Mesothelial cell of epicardium (in vitro differentiated cells): ENCODE data around the gene TMEM169. TPM values are rescaled to one million over a fixed set of nuclear protein-coding genes. Genes with fewer than 3 reads are reported as not detected.

Source experiments
- DNase-seq, 2 experiments: peaks; one replicate each; pipeline ENCODE4 v3.0.0; 2021; ENCODE audit warnings: low spot score in 2 of 2; ENCODE audit not compliant: unreplicated experiment in 2 of 2
- H3K27ac Mint-ChIP-seq: 2 replicates; pipeline ENCODE4 v1.8.0; 2021; ENCODE audit warnings: mixed read lengths
- H3K27me3 Mint-ChIP-seq: 2 replicates; pipeline ENCODE4 v1.8.0; 2021; ENCODE audit warnings: low read depth, mixed read lengths
- H3K36me3 Mint-ChIP-seq: 2 replicates; pipeline ENCODE4 v1.8.0; 2021; ENCODE audit warnings: mixed read lengths
- H3K4me1 Mint-ChIP-seq: 2 replicates; pipeline ENCODE4 v1.8.0; 2021; ENCODE audit warnings: mixed read lengths
- H3K4me3 Mint-ChIP-seq: 2 replicates; pipeline ENCODE4 v1.8.0; 2021; ENCODE audit warnings: mild to moderate bottlenecking, moderate library complexity, mixed read lengths
- H3K9me3 Mint-ChIP-seq: 2 replicates; pipeline ENCODE4 v1.8.0; 2021; ENCODE audit warnings: mixed read lengths
- total RNA-seq: library from RNA; stranded (reverse); gene quantifications from 3 replicates; pipeline ENCODE4 v1.2.1, GENCODE V29; 2021
- TF ChIP-seq, protein P1 (sequence below): fragments of 200-600 bp; sonication (generic); IDR thresholded peaks from one replicate; pipeline ENCODE4 v1.5.0; 2021; ENCODE audit warnings: antibody characterized with exemption; ENCODE audit not compliant: unreplicated experiment

Gene TMEM169
- total RNA-seq, 1 donor from 2014 or later, result 0.78 TPM

DNA sequence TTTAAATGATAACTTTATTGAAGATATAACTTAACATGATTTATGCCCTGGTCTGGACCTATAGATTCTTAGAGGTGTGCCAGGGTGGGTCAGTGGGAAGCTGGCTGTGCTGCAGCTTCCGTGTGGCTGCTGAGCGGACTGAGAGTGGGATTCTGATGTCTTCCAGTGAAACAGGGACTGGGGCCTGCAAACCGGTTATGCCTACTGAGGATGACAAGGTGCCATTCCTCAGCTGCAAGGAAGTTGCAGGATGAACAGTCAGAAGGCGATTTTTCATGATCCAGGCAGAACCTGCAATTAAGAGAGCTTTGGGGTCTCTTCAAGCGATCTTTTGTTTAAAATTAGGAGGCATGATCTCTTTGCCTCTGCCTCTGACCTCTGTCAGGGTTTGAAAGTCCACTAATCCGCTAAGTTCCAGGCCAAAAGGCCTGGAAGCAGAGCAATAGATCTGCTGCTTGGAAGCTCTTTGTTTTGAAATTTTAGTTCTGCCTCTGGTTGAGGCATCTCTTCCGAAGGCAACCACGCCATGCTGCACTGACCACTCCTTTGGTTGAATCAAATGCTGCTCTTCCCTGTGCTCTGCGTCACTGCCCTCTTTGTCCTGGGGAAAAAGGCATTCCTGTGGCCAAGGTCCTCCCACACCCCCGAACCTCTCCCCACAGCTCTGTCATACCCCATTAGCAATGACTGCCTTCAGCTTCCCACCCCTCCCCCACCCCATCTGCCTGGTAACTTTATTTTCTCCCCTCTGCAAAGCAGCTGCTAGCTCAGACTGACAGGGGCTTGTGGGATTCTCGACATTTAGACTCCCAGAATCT lies 2.0 kb downstream of the TMEM169 start:
- H3K27ac Mint-ChIP-seq, result no peak overlapping the region

DNA sequence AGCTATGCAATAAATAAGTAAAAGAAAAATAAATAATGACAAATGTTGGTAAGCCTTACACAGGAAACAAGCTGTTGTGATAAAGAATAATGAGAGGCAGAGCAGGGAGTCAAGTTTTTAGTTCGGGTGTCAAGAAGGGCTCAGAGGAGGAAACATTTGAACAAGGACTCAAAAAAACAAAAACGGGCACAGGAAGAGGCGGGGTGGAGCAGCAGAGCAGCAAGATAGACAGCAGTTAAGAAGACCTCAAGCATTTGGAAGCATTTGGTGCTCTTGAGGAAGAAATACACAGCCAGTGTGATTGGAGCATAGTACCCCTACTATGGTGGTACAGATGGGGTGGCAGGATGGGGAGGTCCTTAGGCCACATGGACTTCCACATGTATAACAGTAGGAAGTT lies 2.8 kb downstream of the TMEM169 start:
- Mint-ChIP-seq H3K9me3 (no peaks in the 10 kb centered on the region), H3K27me3 (peaks cover 9% of the 10 kb centered on the region), H3K27ac (no peak overlapping the region), H3K4me1 (peaks cover 22% of the 10 kb centered on the region), H3K36me3 (no peaks in the 10 kb centered on the region), H3K4me3 (no peak overlapping the region)
- no peak for DNase-seq
- TF ChIP-seq, protein P1, sequence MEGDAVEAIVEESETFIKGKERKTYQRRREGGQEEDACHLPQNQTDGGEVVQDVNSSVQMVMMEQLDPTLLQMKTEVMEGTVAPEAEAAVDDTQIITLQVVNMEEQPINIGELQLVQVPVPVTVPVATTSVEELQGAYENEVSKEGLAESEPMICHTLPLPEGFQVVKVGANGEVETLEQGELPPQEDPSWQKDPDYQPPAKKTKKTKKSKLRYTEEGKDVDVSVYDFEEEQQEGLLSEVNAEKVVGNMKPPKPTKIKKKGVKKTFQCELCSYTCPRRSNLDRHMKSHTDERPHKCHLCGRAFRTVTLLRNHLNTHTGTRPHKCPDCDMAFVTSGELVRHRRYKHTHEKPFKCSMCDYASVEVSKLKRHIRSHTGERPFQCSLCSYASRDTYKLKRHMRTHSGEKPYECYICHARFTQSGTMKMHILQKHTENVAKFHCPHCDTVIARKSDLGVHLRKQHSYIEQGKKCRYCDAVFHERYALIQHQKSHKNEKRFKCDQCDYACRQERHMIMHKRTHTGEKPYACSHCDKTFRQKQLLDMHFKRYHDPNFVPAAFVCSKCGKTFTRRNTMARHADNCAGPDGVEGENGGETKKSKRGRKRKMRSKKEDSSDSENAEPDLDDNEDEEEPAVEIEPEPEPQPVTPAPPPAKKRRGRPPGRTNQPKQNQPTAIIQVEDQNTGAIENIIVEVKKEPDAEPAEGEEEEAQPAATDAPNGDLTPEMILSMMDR, result no peak

More for the DNA sequence above, 2.0 kb downstream of the TMEM169 start:
- TF ChIP-seq, protein P1, result no peak
- H3K4me1 Mint-ChIP-seq, result peaks cover 22% of the 10 kb centered on the region
- H3K27me3 Mint-ChIP-seq, result peaks cover 6% of the 10 kb centered on the region
- no peaks in the 10 kb centered on the region for H3K36me3 Mint-ChIP-seq
- no peak overlapping the region for H3K4me3 Mint-ChIP-seq
- no peaks in the 10 kb centered on the region for H3K9me3 Mint-ChIP-seq
- no peak for DNase-seq

DNA sequence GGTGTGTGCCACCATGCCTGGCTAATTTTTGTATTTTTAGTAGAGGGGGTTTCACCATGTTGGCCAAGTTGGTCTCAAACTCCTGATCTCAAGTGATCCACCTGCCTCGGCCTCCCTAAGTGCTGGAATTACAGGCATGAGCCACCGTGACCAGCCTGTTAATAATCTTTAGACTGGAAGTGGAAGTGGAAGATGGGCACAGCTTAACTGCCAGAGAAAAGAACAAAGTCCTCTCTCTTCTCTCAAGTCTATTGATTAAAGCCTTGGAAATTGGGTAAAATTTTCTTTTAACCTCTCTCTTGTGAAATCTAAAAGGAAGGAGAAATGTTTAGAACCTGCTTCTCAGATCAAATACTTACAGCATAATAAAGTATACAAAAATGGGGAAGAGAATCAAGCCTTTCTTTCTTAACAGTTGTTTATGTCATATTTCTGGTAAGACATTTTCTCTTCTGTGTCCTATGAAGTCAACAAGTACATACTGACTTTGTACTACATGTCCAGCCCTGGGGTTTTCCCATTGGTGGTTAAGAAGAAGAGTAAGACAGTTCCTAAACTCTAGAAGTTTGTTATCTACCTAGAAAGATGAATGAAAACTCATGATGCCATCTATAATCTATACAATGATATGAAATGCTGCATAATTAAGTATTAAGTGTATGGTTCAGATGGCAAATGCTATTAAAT lies 4.6 kb downstream of the TMEM169 start:
- no peak overlapping the region for H3K27ac Mint-ChIP-seq
- TF ChIP-seq, protein P1, result no peak
- H3K4me3 Mint-ChIP-seq, result no peak overlapping the region
- no peaks in the 10 kb centered on the region for H3K36me3 Mint-ChIP-seq
- no peaks in the 10 kb centered on the region for H3K9me3 Mint-ChIP-seq
- H3K4me1 Mint-ChIP-seq, result peaks cover 18% of the 10 kb centered on the region
- DNase-seq, result no peak
- peaks cover 12% of the 10 kb centered on the region for H3K27me3 Mint-ChIP-seq

DNA sequence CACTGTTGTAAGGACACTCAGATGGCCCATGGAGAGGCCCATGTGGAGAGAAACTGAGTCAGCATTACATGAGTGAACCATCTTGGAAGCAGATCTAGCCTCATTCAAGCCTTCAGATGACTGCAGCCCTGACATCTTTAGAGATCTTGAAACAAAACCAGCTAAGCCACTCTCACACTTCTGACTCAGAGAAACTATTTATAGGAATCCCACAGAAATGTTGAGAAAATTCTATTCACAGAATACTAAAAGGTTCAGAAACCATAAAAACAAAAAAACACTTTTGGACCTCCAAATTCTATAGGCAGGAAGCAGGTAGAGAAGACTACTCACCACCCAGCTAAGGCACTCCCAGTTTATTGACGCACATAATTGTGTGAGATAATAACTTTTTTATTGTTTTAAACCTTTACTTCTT lies 8.7 kb downstream of the TMEM169 start:
- Mint-ChIP-seq H3K9me3 (no peaks in the 10 kb centered on the region), H3K4me1 (no peaks in the 10 kb centered on the region), H3K4me3 (no peak overlapping the region), H3K27ac (no peak overlapping the region), H3K36me3 (no peaks in the 10 kb centered on the region), H3K27me3 (peaks cover 14% of the 10 kb centered on the region)
- DNase-seq, result no peak
- TF ChIP-seq, protein P1, result no peak

DNA sequence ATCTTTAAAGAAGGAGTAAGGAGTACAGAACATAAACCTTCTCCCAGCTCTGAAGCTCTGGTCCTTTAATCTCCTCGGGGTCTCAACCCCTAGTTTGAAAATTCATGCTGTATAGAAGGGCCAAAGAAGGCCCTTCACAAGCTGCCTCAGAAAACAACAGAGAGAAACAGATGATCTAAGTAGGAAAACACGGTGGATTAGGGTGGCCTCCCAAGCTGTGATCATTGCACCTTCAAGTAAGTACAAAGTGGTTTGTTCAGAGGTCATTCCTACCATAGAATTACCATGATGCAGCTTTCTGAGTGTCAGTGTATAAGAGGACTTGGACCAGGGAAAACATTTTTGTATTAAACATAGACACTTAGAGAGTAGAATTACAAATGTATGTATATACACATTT lies 10.9 kb downstream of the TMEM169 start:
- H3K36me3 Mint-ChIP-seq, result no peaks in the 10 kb centered on the region
- H3K27ac Mint-ChIP-seq, result no peak overlapping the region
- H3K27me3 Mint-ChIP-seq, result peaks cover 14% of the 10 kb centered on the region
- H3K4me3 Mint-ChIP-seq, result no peak overlapping the region
- TF ChIP-seq, protein P1, result no peak
- no peaks in the 10 kb centered on the region for H3K4me1 Mint-ChIP-seq
- no peak for DNase-seq
- no peaks in the 10 kb centered on the region for H3K9me3 Mint-ChIP-seq
